ENCODE results near the gene CERS4.

- TF ChIP-seq CTCF (IDR thresholded peaks at IDR 0.05; ENCODE audit: low read depth, low read length), result no peak
- TF ChIP-seq EZH2phosphoT487 (IDR thresholded peaks at IDR 0.05; ENCODE audit: low read depth), result no peak
Measured at GRCh38 chr19:8242211-8242821, 33.1 kb downstream of the CERS4 start.
